HG02885 (cell line): ENCODE results near the gene PXDN.
"Not testable (repeated sequence)": the region's sequence is repeated elsewhere in the genome, so short reads cannot be mapped to it uniquely, and the experiment has no call there.

Experiments
- ATAC-seq: cut with Tn5 transposase; IDR thresholded peaks from one replicate; pipeline ENCODE4 v1.9.1; 2021; ENCODE audit warnings: mild to moderate bottlenecking; ENCODE audit not compliant: unreplicated experiment, poor library complexity

The PXDN gene

GRCh38 chr2:1742681-1743395, 1.5 kb downstream of the PXDN start:
- no peak for ATAC-seq

GRCh38 chr2:1742301-1742680, 2.0 kb downstream of the PXDN start:
- ATAC-seq, result no peak

GRCh38 chr2:1741851-1742250, 2.5 kb downstream of the PXDN start:
- no peak for ATAC-seq

GRCh38 chr2:1740716-1741589, 3.4 kb downstream of the PXDN start:
- ATAC-seq, result no peak

- ATAC-seq, result no peak
Measured at GRCh38 chr2:1739961-1740715, 4.2 kb downstream of the PXDN start.

GRCh38 chr2:1739322-1739957, 4.9 kb downstream of the PXDN start:
- no peak for ATAC-seq

- ATAC-seq, result no peak
Measured at GRCh38 chr2:1738646-1739302, 5.5 kb downstream of the PXDN start.

- ATAC-seq, result no peak
Measured at GRCh38 chr2:1738163-1738562, 6.2 kb downstream of the PXDN start.

- ATAC-seq, result no peak
Measured at GRCh38 chr2:1736997-1737480, 7.3 kb downstream of the PXDN start.

GRCh38 chr2:1736045-1736444, 8.3 kb downstream of the PXDN start:
- no peak for ATAC-seq

GRCh38 chr2:1733298-1733697, 11.0 kb downstream of the PXDN start:
- not testable (repeated sequence) for ATAC-seq

- ATAC-seq, result no peak
Measured at GRCh38 chr2:1731963-1732768, 12.1 kb downstream of the PXDN start.

- ATAC-seq, result no peak
Measured at GRCh38 chr2:1731447-1731962, 12.8 kb downstream of the PXDN start.

GRCh38 chr2:1730015-1730927, 14.0 kb downstream of the PXDN start:
- no peak for ATAC-seq

- no peak for ATAC-seq
Measured at GRCh38 chr2:1729242-1729641, 15.1 kb downstream of the PXDN start.

GRCh38 chr2:1728821-1729220, 15.5 kb downstream of the PXDN start:
- ATAC-seq, result no peak

- no peak for ATAC-seq
Measured at GRCh38 chr2:1727796-1728474, 16.4 kb downstream of the PXDN start.
